Measurements from ENCODE around the gene NTM.

The NTM gene

DNA sequence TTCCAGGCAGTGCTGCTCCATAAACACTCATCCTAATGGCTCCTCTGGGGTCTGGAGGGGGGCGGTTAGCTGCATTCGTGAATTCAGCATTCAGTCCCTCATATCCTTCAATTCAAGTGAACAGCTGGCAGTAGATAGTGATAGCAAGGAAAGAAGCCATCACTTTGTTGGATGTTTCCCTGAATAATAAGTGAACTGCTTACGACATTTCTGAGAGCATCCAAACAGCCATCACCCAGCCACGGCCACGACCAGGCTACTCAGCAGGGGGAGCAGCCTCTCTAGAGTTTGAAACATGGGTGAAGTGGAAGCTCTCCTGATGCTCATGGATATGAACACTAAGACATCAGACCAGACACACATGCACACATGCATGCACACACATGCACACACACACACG lies 163.6 kb downstream of the NTM start:
- H3K9ac ChIP-seq (ENCODE audit: low read length) = no peak overlapping the region
- H3K9me3 ChIP-seq (ENCODE audit: insufficient read depth, low read length) = no peaks in the 10 kb centered on the region
- TF ChIP-seq EZH2phosphoT487 (IDR thresholded peaks at IDR 0.05; ENCODE audit: low read depth) = no peak
- TF ChIP-seq, protein P1, sequence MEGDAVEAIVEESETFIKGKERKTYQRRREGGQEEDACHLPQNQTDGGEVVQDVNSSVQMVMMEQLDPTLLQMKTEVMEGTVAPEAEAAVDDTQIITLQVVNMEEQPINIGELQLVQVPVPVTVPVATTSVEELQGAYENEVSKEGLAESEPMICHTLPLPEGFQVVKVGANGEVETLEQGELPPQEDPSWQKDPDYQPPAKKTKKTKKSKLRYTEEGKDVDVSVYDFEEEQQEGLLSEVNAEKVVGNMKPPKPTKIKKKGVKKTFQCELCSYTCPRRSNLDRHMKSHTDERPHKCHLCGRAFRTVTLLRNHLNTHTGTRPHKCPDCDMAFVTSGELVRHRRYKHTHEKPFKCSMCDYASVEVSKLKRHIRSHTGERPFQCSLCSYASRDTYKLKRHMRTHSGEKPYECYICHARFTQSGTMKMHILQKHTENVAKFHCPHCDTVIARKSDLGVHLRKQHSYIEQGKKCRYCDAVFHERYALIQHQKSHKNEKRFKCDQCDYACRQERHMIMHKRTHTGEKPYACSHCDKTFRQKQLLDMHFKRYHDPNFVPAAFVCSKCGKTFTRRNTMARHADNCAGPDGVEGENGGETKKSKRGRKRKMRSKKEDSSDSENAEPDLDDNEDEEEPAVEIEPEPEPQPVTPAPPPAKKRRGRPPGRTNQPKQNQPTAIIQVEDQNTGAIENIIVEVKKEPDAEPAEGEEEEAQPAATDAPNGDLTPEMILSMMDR (IDR thresholded peaks at IDR 0.05; ENCODE audit: low read depth, low read length) = no peak
- H3K27ac ChIP-seq (ENCODE audit: low read length) = no peak overlapping the region
- no peaks in the 10 kb centered on the region for H4K20me1 ChIP-seq (ENCODE audit: insufficient read depth, low read length)
- H3K79me2 ChIP-seq (ENCODE audit: low read length) = no peaks in the 10 kb centered on the region
- no peaks in the 10 kb centered on the region for H3K36me3 ChIP-seq (replicated peaks; ENCODE audit: low read depth, low read length)
- no peak overlapping the region for H2AFZ ChIP-seq (ENCODE audit: low read depth, low read length)
- no peak overlapping the region for H3K4me2 ChIP-seq (ENCODE audit: low read length)
- peaks cover 13% of the 10 kb centered on the region for H3K4me1 ChIP-seq (ENCODE audit: low read length)
- no peak overlapping the region for H3K4me3 ChIP-seq (ENCODE audit: low read length)
- peaks cover 64% of the 10 kb centered on the region for H3K27me3 ChIP-seq (ENCODE audit: low read depth, low read length)

GRCh38 chr11:131534611-131535010 lies 164.2 kb downstream of the NTM start:
- H2AFZ ChIP-seq (ENCODE audit: low read depth, low read length) = no peak overlapping the region

GRCh38 chr11:131536159-131536558 lies 165.7 kb downstream of the NTM start:
- Histone ChIP-seq H3K36me3 (replicated peaks; ENCODE audit: low read depth, low read length) (no peaks in the 10 kb centered on the region), H3K4me2 (ENCODE audit: low read length) (no peak overlapping the region), H2AFZ (ENCODE audit: low read depth, low read length) (no peak overlapping the region), H3K4me1 (ENCODE audit: low read length) (peaks cover 13% of the 10 kb centered on the region), H3K9ac (ENCODE audit: low read length) (no peak overlapping the region), H4K20me1 (ENCODE audit: insufficient read depth, low read length) (no peaks in the 10 kb centered on the region), H3K27me3 (ENCODE audit: low read depth, low read length) (peaks cover 47% of the 10 kb centered on the region), H3K27ac (ENCODE audit: low read length) (no peak overlapping the region), H3K4me3 (ENCODE audit: low read length) (no peak overlapping the region), H3K79me2 (ENCODE audit: low read length) (no peaks in the 10 kb centered on the region), H3K9me3 (ENCODE audit: insufficient read depth, low read length) (no peaks in the 10 kb centered on the region)
- TF ChIP-seq EZH2phosphoT487 (IDR thresholded peaks at IDR 0.05; ENCODE audit: low read depth) = no peak
- TF ChIP-seq, protein P1 (IDR thresholded peaks at IDR 0.05; ENCODE audit: low read depth, low read length) = no peak

More at GRCh38 chr11:131534611-131535010, 164.2 kb downstream of the NTM start:
- H3K27ac ChIP-seq (ENCODE audit: low read length) = no peak overlapping the region
- H3K4me2 ChIP-seq (ENCODE audit: low read length) = no peak overlapping the region
- peaks cover 58% of the 10 kb centered on the region for H3K27me3 ChIP-seq (ENCODE audit: low read depth, low read length)
- H4K20me1 ChIP-seq (ENCODE audit: insufficient read depth, low read length) = no peaks in the 10 kb centered on the region
- H3K9ac ChIP-seq (ENCODE audit: low read length) = no peak overlapping the region
- H3K4me1 ChIP-seq (ENCODE audit: low read length) = peaks cover 13% of the 10 kb centered on the region
- H3K4me3 ChIP-seq (ENCODE audit: low read length) = no peak overlapping the region
- H3K9me3 ChIP-seq (ENCODE audit: insufficient read depth, low read length) = no peaks in the 10 kb centered on the region
- no peak for TF ChIP-seq EZH2phosphoT487 (IDR thresholded peaks at IDR 0.05; ENCODE audit: low read depth)
- TF ChIP-seq, protein P1 (IDR thresholded peaks at IDR 0.05; ENCODE audit: low read depth, low read length) = no peak
- H3K36me3 ChIP-seq (replicated peaks; ENCODE audit: low read depth, low read length) = no peaks in the 10 kb centered on the region
- H3K79me2 ChIP-seq (ENCODE audit: low read length) = no peaks in the 10 kb centered on the region

DNA sequence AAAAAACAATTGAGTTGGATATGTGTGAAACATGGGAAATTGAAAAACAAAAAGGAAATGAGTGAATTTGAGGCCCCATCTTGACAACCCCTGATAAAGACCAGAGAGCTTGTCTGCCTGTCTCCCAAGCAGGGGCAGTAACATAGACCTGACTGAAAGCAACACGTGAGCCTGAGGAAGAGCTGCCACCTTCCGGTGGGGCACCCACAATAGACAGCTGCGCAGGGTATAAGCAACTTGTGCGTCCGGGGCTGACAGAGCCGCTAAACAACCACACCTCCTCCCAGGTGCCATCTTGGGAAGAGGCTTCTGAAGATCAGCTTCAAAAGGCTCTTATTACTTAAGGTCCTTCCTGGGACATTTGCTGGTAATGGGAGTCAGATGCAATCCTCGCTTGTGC lies 166.8 kb downstream of the NTM start:
- no peak overlapping the region for H3K27ac ChIP-seq (ENCODE audit: low read length)

More for the DNA sequence above, 166.8 kb downstream of the NTM start:
- Histone ChIP-seq H2AFZ (ENCODE audit: low read depth, low read length) (no peak overlapping the region), H3K4me3 (ENCODE audit: low read length) (no peak overlapping the region), H3K36me3 (replicated peaks; ENCODE audit: low read depth, low read length) (no peaks in the 10 kb centered on the region), H4K20me1 (ENCODE audit: insufficient read depth, low read length) (no peaks in the 10 kb centered on the region), H3K79me2 (ENCODE audit: low read length) (no peaks in the 10 kb centered on the region), H3K9me3 (ENCODE audit: insufficient read depth, low read length) (no peaks in the 10 kb centered on the region), H3K27me3 (ENCODE audit: low read depth, low read length) (peaks cover 46% of the 10 kb centered on the region), H3K4me2 (ENCODE audit: low read length) (no peak overlapping the region), H3K9ac (ENCODE audit: low read length) (no peak overlapping the region), H3K4me1 (ENCODE audit: low read length) (peaks cover 6% of the 10 kb centered on the region)
- TF ChIP-seq EZH2phosphoT487 (IDR thresholded peaks at IDR 0.05; ENCODE audit: low read depth) = no peak
- TF ChIP-seq, protein P1 (IDR thresholded peaks at IDR 0.05; ENCODE audit: low read depth, low read length) = no peak

All from OCI-LY3 (cell line).